ENCODE results near the gene HSPG2.
"Not testable (repeated sequence)": the region's sequence is repeated elsewhere in the genome, so short reads cannot be mapped to it uniquely, and the experiment has no call there.

HSPG2 gene

DNA sequence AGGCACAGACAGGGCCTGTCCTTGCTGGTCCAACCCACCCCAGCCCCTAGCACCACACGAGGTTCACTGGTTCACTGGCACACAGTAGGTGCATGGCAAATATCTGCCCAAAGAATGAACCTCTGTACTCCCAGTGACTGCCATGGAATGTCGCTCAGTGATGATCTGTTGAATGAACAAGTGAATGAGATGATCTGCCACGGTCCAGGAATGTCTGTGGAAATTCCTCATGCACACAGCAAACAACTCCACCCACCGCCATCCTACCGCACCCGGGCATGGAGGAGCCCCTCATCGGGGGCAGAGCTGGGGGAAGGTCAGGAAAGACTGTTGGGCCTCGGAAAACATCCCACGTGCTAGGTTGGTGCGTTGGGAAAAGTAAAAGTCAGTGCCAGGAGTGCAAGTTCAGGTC lies 1.7 kb downstream of the HSPG2 start:
- DNase-seq (ENCODE audit: extremely low read depth in 1 of 2, low read depth in 1 of 2): no peak

DNA sequence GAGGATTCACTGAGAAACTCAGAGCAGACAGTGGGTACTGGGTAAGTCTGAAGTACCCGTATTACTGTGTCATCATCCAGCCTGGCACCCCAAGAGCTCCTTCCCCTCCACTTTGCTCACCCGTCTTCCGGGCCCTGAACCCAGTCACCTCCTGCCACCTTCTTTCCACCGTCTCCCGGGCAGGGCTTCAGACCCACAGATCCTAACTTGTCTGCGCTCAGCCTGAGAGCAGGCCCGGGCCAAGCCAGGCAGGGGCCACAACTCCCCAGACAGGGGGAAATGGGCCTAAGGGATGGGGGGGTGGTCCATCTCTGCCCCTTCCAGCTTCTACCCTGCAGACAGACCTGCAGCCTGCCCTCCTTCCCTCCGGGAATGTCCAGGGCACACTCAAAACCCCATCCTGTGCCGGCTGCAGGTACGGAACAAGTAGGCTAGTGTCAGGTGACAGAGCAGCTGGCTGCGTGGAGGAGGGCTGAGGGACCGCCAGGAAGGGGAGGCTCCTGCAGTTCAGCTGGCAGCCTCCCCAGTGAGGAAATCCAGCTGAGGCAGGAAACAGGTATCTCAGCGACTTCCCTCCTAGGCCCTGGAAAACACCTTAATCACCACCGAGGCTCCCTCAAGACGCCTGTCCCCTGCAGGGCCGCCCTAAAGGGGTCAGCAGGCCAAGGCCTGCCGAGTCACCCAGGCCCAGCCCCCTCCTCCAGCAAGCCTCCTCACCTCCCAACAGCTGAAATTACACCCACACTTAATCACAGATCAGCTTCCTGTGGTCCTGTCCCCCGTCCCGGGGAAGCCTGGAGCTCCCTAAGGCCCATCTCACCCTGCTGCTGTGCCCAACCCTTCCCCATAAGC lies 3.5 kb downstream of the HSPG2 start:
- no peak for DNase-seq (ENCODE audit: extremely low read depth in 1 of 2, low read depth in 1 of 2)

DNA sequence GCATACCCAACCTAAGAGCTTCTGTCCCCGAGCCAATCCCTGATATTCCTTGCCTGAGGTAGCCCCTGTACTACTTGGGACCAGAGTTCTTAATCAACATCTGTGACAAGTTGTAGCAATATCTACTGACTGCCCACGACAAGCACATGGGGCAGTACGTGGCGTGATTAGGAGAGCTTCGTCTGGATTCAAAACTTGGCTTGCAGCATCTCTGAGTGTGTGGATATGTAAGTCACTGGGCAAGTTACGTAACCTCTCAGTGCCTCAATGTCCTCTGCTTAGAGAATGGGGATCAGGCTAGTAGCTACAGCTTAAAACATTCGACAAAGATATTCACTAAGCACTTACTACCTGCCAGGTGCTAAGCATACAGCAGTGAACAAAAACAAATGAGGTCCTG lies 5.0 kb downstream of the HSPG2 start:
- no peak for DNase-seq (ENCODE audit: extremely low read depth in 1 of 2, low read depth in 1 of 2)

DNA sequence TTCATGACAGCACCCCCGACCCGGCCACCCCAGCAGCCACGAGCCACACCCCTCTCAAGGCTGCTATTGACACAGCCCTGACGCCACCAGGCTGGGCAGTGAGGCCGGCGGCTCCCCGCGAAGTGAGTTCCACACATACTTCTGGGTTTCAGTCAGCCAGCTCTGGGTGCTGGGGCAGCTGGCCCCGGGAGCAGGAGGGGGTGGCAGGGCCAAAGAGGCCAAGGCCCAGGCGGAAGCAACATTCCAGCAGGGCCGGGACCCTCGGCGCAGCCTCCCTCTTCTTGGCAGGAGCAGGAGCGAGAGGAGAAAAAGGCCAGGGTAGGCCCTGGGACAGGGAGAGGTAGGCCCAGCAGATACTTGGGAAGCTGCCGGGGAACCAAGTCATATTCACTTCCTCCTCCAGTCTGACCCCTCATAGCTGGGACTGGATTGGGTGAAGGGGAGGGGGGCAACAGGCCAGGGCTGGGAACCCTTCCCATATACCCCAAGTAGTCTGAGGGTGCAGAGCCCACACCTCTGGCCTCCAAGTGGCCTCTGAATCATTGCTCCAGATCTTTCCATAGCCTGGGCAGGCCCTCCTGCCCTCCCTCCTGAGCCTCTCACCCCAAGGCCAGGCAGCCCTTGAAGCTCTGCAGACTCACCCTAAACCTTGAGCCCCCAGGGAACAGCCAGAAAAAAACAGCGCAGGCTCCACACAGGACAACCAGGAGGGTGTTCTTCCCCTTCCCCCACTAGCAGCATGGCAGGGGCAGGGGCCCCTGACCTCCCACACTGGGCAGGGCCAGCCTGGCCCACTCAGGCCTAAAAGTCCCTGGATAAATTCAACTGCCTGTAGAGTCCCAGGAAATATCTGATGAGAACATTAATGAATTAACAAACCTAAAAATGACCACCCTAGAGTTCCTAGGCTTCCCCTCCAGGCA lies 5.7 kb downstream of the HSPG2 start:
- no peak for DNase-seq (ENCODE audit: extremely low read depth in 1 of 2, low read depth in 1 of 2)

DNA sequence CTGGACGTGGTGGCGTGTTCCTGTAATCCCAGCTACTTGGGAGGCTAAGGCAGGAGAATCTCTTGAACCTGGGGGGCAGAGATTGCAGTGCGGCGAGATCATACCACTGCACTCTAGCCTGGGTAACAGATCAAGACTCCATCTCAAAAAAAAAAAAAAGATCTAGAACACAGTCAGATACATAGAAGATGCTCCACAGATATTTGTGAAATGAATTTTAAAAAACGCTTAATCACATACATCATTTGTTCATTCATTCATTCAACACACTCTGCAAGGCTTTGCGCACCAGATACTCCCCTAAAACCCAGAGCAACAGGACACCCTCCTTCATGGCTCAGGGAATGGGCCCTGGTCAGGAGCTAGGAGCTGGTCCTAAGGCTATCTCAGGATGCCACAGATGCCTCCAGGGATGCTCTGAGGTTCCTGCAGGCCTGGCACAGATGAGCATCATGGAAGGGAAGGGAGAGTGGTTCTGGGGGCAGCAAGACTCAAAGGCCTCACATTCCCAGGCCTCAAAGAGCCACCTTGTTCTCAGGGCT lies 6.4 kb downstream of the HSPG2 start:
- DNase-seq (ENCODE audit: extremely low read depth in 1 of 2, low read depth in 1 of 2): no peak

DNA sequence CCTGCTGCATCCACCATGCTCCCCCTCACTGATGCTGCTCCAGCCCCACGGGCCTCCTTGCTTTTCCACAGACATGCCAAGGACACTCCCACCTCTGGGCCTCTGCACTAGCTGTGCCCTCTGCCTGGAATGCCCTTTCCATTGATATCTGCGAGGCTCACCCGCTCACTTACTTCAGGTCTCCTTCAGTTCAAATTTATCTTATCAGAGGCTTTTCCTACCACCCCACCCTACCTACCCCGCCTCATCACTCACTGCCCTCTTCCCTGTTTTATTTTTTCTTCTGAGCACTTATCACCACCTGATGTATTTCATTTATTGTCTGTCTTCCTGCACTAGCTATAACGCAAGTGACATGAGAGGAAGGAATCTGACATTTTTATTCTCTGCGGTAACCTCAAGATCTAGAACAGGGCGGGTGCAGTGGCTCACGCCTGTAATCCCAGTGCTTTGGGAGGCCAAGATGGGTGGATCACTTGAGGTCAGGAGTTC lies 7.0 kb downstream of the HSPG2 start:
- DNase-seq (ENCODE audit: extremely low read depth in 1 of 2, low read depth in 1 of 2): no peak

DNA sequence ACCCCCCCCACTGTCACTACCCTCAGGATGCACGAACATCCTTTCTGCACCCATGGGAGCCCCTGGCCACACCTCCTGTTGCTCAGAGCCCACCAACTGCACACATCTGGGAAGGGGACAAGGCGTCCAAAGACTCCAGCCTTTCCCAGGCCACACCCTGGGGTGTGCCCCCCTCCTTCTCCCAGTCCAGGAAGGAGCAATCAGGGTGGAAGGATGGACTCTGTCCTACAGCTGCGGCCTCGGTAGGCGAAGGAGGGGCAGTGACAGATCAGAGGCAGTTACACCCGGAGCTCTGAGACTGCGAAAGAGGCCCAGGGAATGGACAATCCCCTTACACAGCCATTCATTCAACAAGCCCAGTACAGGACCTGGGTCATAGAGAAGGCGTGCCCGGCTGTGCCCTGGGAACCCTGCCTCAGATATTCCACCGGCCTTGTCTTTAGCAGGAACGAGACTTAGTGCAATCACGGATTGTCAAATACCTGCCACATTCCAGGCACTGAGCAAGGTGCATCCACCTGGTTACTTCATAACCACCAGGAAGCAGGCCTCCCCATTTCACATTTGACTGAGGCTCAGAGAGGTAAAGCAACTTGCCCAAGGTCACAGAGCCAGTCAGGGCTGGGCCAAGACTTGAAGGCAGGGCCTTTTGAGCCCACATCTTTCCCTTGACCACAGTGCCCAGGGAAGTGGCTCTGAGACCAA lies 9.4 kb downstream of the HSPG2 start:
- no peak for DNase-seq (ENCODE audit: extremely low read depth in 1 of 2, low read depth in 1 of 2)

DNA sequence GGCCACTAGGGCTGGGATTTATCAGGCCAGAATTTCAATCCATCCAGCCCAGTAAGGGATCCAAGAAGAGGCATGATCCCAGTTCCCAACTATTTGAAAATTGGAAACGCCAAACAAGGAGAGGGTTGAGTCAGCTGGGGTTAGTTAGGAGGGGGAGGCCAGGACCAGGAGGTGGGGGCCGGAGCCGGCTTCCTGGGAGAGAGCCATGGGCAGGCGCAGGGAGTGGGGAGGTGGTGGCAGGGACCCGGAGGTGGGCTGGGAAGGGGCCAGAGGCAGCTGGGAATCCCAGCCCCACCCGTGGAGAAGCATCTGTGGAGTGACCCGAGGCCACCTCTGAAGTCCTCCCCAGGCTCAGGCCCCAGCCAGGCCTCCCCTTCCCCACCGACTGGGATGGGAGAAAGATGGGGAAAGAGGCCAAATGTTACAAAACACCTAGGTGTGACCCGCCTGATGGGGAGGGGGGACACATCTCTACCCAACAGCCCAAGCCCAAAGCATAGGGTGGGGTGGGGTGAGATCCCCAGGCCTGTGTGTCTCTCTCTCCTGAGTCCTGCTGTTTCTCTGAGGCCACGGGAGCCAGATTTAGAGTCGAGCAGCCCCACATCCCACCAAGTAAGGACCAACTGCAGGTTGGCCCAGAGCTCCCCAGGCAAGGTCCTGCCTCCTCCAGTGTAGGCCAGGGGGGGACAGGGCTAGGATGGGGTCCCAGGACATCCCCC lies 10.1 kb downstream of the HSPG2 start:
- no peak for DNase-seq (ENCODE audit: extremely low read depth in 1 of 2, low read depth in 1 of 2)

DNA sequence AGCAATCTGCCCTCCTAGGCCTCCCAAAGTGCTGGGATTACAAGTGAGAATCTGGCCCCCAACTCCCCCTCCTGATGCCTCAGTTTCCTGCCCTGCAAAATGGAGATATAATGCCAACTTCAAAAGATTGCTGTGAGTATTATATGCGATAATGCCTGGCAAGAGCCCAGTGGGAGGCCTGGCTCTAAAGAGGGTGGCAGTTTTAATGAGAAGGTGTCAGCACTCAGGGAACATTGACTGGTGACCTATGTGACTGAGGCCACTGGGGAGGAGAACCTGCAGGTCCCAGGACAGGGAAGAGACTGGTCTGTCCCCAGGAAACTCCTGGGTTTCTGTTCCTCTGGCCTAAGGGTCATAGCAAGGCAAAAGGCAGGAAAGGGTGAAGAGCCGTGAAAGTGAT lies 11.0 kb downstream of the HSPG2 start:
- DNase-seq (ENCODE audit: extremely low read depth in 1 of 2, low read depth in 1 of 2): no peak

DNA sequence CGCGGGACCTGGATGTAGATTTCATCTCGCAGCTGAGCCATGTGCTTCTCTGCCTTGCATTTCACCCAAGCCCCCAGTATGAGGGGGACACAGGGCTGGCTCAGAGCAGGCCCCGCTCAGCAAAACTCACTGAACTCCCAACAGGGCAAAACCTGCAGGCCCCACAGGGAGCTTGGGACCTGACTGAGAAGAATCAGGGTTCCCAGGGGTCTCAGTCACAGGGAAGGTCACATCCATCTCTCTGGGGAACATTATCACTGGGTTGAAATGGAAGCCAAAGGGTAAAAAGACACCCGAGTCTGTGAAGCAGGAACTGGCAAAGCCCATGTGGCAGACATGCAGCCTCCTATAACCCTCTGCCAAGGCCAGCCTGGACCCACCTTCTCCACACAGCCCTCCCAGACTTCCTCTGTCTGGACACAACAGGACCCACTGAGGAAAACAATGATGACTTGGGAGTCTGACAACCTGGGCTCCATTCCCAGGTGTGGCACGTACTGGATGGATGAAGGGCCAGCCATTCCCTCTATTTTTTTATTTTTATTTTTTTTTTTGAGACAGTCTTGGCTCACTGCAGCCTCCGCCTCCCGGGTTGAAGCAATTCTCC lies 11.7 kb downstream of the HSPG2 start:
- DNase-seq (ENCODE audit: extremely low read depth in 1 of 2, low read depth in 1 of 2): no peak

DNA sequence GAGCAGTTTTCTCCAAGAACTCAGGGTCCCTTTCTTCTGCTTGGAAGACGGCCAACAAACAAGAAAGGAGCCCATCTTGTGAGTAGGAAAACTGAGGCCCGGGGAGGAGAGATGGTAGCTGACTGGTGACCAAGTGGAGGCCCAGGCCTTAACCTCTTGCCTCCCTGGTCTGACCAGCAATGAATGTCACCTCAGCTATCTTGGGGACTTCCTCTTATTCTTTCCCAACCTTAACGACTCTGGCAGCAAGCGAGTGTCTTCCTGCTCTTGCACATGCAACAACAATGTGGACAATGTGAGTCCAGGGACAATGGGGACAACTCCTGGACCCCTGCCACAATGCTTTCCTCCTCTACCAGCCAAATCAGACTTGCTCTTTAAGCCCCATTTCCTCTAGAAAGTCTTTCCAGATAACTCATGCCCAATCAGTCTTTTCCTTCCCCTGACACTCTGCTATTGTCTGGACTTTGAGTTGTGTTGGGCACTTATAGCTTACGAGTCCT lies 12.6 kb downstream of the HSPG2 start:
- DNase-seq (ENCODE audit: extremely low read depth in 1 of 2, low read depth in 1 of 2): no peak

DNA sequence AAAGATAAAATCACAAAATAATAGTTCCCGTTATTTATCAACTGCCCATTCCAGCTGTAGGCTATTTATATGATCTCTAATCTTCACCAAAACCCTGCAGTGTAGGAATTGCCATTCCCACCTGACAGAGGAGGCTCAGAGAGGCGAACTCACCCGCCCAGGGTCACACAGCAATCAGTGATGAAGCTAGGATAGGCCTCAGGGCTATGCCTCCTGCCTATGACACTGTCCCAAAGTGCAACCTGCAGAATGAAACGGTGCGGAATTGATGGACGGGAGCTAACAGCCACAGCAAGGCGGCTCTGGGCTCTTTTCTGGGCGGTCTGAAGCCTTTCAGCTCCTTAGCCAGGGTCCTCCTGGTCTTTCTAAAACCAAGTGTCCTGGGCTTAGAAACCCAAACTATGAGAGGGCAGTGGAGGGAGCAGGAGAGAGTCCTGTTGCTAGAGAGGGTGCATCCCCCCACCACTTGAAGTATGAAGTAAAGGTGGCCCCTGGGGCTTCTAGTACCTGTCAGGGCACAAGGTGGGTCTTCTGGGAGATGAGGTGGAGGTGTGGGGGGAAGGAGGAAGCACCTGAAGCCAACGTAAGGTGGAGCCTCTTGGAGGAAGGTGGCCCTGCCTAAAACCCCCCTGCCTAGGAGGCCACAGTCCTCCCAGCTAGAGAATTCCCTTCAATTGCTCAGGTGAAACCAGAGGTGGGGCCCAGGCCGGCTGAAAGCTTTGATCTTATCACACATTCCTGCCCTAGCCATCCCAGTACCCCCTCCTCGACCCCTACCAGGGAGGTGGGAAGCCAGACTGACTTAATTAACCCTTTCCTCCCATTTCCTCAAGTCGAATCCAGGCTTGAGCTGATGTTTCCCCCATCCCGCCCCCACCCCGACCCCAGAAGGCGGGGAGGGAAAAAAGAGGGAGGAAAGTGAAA lies 14.8 kb downstream of the HSPG2 start:
- DNase-seq (ENCODE audit: extremely low read depth in 1 of 2, low read depth in 1 of 2): no peak

DNA sequence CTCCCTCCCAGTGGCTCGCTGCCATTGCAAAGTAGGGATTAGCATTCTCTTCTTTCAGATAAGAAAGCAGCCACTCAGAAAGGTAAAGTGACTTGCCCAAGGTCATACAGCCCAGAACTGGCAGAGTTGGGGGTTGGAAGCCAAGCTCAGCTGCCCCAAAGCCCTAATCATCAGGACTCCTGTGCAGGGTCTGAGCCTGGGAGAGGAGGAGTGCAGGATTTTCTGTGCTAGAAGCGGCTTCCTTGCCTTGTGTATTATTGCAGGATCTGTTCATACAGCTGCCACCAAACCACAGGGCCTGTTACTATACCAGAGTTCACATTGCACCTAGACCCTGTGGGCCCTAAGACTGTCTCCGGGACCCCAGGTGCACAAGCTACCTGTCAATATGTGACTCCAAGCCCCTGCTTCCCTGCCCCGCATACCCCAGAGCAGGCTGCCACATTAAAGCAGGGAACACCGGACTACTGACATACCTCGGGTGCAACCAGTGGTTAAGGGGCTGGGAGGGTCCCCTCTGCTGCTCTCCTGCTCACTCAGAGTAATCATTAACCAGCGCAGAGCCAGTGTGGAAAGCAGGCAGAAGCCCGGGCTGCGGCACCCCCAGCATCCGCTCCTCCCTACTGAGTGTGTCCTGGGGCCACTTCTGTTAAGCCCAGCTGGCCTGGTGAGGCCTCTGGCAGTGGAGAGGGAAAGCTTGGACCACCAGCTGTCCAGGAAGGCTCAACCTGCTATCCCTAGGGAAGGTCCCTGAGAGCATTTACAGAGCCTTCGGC lies 15.8 kb downstream of the HSPG2 start:
- DNase-seq (ENCODE audit: extremely low read depth in 1 of 2, low read depth in 1 of 2): no peak

DNA sequence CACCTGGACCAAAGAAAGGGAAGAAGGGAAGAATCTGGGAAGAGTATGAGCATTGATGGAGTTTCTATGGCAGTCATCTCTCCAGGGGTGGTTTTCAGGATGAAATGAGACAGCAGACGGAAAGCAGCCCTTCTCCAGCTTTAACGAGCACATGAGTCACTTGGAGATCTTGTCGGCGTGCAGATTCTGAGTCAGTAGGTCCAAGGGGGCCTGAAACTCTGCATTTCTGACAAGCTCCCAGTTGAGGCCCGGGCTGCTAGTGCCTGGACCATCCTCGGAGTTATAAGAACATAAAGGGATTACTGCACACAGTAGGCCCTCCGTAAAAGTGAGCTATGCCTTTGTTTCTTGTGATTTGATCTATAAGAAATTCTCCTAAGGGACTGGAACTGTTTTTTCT lies 17.6 kb downstream of the HSPG2 start:
- DNase-seq (ENCODE audit: extremely low read depth in 1 of 2, low read depth in 1 of 2): no peak

DNA sequence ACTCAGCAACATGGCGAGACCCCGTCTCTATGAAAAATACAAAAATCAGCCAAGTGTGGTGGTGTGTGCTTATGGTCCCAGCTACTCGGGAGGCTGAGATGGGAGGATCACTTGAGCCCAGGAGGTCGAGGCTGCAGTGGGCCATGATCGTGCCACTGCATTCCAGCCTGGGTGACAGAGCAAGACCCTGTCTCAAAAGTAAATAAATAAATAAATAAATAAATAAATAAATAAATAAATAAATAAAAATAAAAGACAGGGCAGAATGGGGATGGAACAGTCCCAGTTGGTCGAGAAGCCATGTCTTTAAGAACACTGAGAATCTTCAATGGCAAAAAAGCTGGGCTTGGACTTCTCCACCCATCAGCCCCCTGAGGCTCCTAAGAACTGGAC lies 19.9 kb downstream of the HSPG2 start:
- DNase-seq (ENCODE audit: extremely low read depth in 1 of 2, low read depth in 1 of 2): not testable (repeated sequence)

DNA sequence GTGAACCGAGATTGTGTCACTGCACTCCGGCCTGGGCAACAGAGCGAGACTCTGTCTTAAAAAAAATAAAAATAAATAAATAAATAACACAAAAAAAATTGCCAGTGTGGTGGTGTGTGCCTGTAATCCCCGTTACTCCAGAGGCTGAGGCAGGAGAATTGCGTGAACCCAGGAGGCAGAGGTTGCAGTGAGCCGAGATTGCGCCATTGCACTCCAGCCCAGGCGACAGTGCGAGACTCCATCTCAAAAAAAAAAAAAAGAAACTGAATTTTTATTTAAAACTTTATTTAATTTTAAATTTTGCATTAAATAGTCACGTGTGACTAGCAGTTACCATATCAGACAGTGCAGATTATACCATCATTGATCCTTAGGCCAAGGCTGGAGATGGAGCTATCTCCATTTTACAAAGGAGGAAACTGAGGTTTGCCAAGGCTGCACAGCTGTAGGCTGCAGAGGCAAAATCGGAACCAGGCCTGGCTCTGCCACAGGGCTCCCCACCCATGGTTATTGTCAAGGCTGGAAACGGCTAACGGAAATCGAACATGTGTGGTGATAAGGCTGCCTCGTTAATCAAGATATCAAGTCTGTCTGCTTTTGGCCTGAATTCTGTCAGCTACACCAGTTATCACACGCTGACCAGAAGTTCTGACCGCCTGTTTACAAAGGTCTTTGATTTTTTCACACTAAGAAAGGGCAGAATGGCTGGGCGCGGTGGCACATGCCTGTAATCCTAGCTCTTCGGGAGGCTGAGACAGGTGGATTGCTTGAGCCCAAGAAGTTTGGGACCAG lies 20.5 kb downstream of the HSPG2 start:
- DNase-seq (ENCODE audit: extremely low read depth in 1 of 2, low read depth in 1 of 2): no peak

Measured in activated CD8-positive, alpha-beta memory T cell treated with anti-CD3 and anti-CD28 coated beads for 1 hour (primary cell).